DND-41 (cell line): ENCODE measurements around the gene UNC45A.

ENCODE experiments used
- CTCF ChIP-seq: IDR thresholded peaks from 2 replicates; pipeline ENCODE4 v1.5.1; 2012; ENCODE audit warnings: borderline replicate concordance, low read length, moderate library complexity, mild to moderate bottlenecking; ENCODE audit not compliant: poor library complexity, severe bottlenecking; ENCODE audit errors: extremely low read depth
- EZH2 ChIP-seq: IDR thresholded peaks from 3 replicates; pipeline ENCODE4 v1.6.1; 2012; ENCODE audit warnings: borderline replicate concordance, low read depth, mild to moderate bottlenecking, moderate library complexity, low read length, inconsistent platforms; ENCODE audit not compliant: severe bottlenecking

GRCh38 chr15:90956274-90957030 lies 21.4 kb downstream of the UNC45A start:
- TF ChIP-seq CTCF (peak; percentile 20), EZH2 (no peak)
